Ascending aorta (tissue), 2 donors: ENCODE results near the gene NSUN6. TPM values are rescaled to one million over a fixed set of nuclear protein-coding genes. Genes with fewer than 3 reads are reported as not detected.
"Not testable (repeated sequence)": the region's sequence is repeated elsewhere in the genome, so short reads cannot be mapped to it uniquely, and the experiment has no call there.

ENCODE experiments used
- DNase-seq, 2 donors: peaks; one replicate each; pipeline ENCODE4 v3.0.0-alpha.2; 2019; ENCODE audit warnings: low spot score in 2 of 2
- H3K27ac ChIP-seq, 2 donors: fragments of 200-600 bp; sonication (generic); one replicate each; pipeline ENCODE4 v1.5.1; 2016 to 2017; ENCODE audit warnings: mild to moderate bottlenecking in 1 of 2
- H3K27me3 ChIP-seq: fragments of 200-600 bp; sonication (generic); one replicate; pipeline ENCODE4 v1.5.1; 2017
- H3K36me3 ChIP-seq, 2 donors: fragments of 200-600 bp; sonication (generic); one replicate each; pipeline ENCODE4 v1.5.1; 2016
- H3K4me1 ChIP-seq, 2 donors: fragments of 200-600 bp; sonication (generic); one replicate each; pipeline ENCODE4 v1.5.1; 2016 to 2017; ENCODE audit warnings: mild to moderate bottlenecking in 1 of 2
- H3K4me3 ChIP-seq, 2 donors: fragments of 200-600 bp; sonication (generic); one replicate each; pipeline ENCODE4 v1.5.1; 2016 to 2017; ENCODE audit warnings: mild to moderate bottlenecking in 1 of 2
- H3K9me3 ChIP-seq, 2 donors: fragments of 200-600 bp; sonication (generic); one replicate each; pipeline ENCODE4 v1.5.1; 2016
- CTCF ChIP-seq, 3 experiments: fragments of 200-600 bp in 2 of 3; fragments of 450-650 bp in 1 of 3; sonication (generic) in 2 of 3; IDR thresholded peaks; one replicate each; pipeline ENCODE4 v1.5.1; 2016 to 2019; ENCODE audit warnings: antibody characterized with exemption in 3 of 3, mild to moderate bottlenecking in 1 of 3, moderate library complexity in 1 of 3
- intact Hi-C: fragments of 100-400 bp; cut with DNase I; formaldehyde crosslinking; loops from one replicate; pipeline ENCODE4 v1.15.1; 2023
- total RNA-seq: library from RNA; depleted of rRNA; stranded (reverse); fragments of >200 nt; gene quantifications from one replicate; pipeline ENCODE4 v1.1.0, GENCODE V29; 2016

Gene NSUN6
- total RNA-seq, 1 donor from 2014 or later = 5.4 TPM

- Histone ChIP-seq H3K27ac (no peak overlapping the region), H3K4me3 (no peak overlapping the region), H3K4me1 (peaks cover 0 to 13% of the 10 kb centered on the region in 2 donors), H3K9me3 (no peaks in the 10 kb centered on the region), H3K27me3 (no peaks in the 10 kb centered on the region), H3K36me3 (peaks cover 0 to 6% of the 10 kb centered on the region in 2 donors)
- no peak for DNase-seq
- intact Hi-C loops = no loop called here
- no peak for TF ChIP-seq CTCF (IDR thresholded peaks at IDR 0.05)
Observed at GRCh38 chr10:18647945-18648344, 3.4 kb downstream of the NSUN6 start.

GRCh38 chr10:18647151-18647550 is 4.2 kb downstream of the NSUN6 start:
- intact Hi-C loops = no loop called here
- H3K4me1 ChIP-seq = peaks cover 0 to 13% of the 10 kb centered on the region in 2 donors
- no peak for DNase-seq
- no peak for TF ChIP-seq CTCF (IDR thresholded peaks at IDR 0.05)
- H3K36me3 ChIP-seq = peaks cover 0 to 6% of the 10 kb centered on the region in 2 donors
- no peaks in the 10 kb centered on the region for H3K9me3 ChIP-seq
- H3K4me3 ChIP-seq = no peak overlapping the region
- H3K27me3 ChIP-seq = no peaks in the 10 kb centered on the region
- no peak overlapping the region for H3K27ac ChIP-seq

DNA sequence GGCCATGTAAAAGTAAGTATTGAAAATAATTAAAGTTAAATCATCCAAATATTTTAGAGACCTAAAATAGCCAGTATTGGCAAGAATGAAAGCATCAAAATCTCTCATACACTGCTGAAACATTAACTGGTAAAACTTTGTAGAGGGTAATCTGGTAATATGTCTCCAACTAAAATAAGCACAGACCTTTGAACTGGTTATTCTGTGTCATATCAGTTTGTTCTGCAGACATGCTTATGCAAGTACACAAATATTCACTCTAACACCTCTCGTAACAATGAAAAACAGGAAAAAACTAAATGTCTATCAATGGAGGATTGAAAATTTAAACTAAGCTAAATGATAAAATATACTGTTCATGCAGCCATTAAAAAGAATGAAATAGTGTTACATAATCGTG is 11.7 kb downstream of the NSUN6 start:
- H3K4me3 ChIP-seq, H3K9me3 ChIP-seq, DNase-seq, H3K4me1 ChIP-seq, H3K36me3 ChIP-seq, H3K27ac ChIP-seq, intact Hi-C loops, H3K27me3 ChIP-seq: not testable (repeated sequence)

GRCh38 chr10:18637400-18637799 is 14.0 kb downstream of the NSUN6 start:
- H3K36me3 ChIP-seq, intact Hi-C loops, H3K4me3 ChIP-seq, H3K27ac ChIP-seq, DNase-seq, H3K4me1 ChIP-seq, H3K27me3 ChIP-seq, H3K9me3 ChIP-seq: not testable (repeated sequence)

GRCh38 chr10:18635995-18636394 is 15.4 kb downstream of the NSUN6 start:
- TF ChIP-seq CTCF (IDR thresholded peaks at IDR 0.05) = no peak
- no peak overlapping the region for H3K4me3 ChIP-seq
- no peaks in the 10 kb centered on the region for H3K4me1 ChIP-seq
- H3K27ac ChIP-seq = no peak overlapping the region
- no peak for DNase-seq
- no peaks in the 10 kb centered on the region for H3K36me3 ChIP-seq
- no peaks in the 10 kb centered on the region for H3K27me3 ChIP-seq
- H3K9me3 ChIP-seq = no peaks in the 10 kb centered on the region
- intact Hi-C loops = no loop called here

DNA sequence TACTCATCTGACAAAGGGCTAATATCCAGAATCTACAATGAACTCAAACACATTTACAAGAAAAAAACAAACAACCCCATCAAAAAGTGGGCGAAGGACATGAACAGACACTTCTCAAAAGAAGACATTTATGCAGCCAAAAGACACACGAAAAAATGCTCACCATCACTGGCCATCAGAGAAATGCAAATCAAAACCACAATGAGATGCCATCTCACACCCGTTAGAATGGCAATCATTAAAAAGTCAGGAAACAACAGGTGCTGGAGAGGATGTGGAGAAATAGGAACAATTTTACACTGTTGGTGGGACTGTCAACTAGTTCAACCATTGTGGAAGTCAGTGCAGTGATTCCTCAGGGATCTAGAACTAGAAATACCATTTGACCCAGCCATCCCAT is 18.9 kb downstream of the NSUN6 start:
- not testable (repeated sequence) for H3K9me3 ChIP-seq, H3K4me1 ChIP-seq, DNase-seq

GRCh38 chr10:18627452-18628018 is 23.9 kb downstream of the NSUN6 start:
- peak overlapping the region; percentile 10 to 38 for H3K27ac ChIP-seq
- peak overlapping the region; percentile 53 to 70 for H3K4me3 ChIP-seq
- H3K27me3 ChIP-seq, intact Hi-C loops, H3K9me3 ChIP-seq, H3K4me1 ChIP-seq, H3K36me3 ChIP-seq: not testable (repeated sequence)
- peak in 1 of 2 donors; percentile 77 for DNase-seq

More for the DNA sequence above, 18.9 kb downstream of the NSUN6 start:
- H3K27me3 ChIP-seq, H3K36me3 ChIP-seq, H3K4me3 ChIP-seq, intact Hi-C loops, H3K27ac ChIP-seq: not testable (repeated sequence)

DNA sequence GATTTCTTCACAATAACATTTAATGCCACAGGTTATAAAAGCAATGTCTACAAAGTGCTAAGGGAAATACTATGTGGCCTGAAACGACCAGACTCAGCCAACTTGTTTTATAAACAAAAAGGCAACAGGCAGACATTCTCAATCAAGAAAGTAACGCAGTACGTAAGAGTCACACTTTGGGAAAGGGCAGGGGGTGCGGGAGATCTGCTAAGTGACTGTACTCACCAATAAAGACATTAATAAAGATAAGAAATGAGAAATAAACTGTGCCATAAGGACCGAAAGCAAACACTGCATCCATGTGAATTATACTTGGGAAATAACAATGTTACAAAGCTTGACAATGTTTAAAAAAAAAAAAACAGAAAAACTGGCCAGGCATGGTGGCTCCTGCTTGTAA is 25.5 kb downstream of the NSUN6 start:
- no peaks in the 10 kb centered on the region for H3K27me3 ChIP-seq
- DNase-seq = no peak
- no peak overlapping the region for H3K27ac ChIP-seq
- no peaks in the 10 kb centered on the region for H3K36me3 ChIP-seq
- H3K4me1 ChIP-seq = peaks cover 0 to 3% of the 10 kb centered on the region in 2 donors
- intact Hi-C loops = no loop called here
- H3K9me3 ChIP-seq = no peaks in the 10 kb centered on the region
- TF ChIP-seq CTCF (IDR thresholded peaks at IDR 0.05) = no peak
- no peak overlapping the region for H3K4me3 ChIP-seq

GRCh38 chr10:18623671-18624070 is 27.7 kb downstream of the NSUN6 start:
- H3K4me1 ChIP-seq, H3K27me3 ChIP-seq, H3K36me3 ChIP-seq, H3K27ac ChIP-seq, intact Hi-C loops, H3K4me3 ChIP-seq, DNase-seq, H3K9me3 ChIP-seq: not testable (repeated sequence)
